ENCODE results near the gene S100A2.
"Not testable (repeated sequence)": the region's sequence is repeated elsewhere in the genome, so short reads cannot be mapped to it uniquely, and the experiment has no call there.

The S100A2 gene

DNA sequence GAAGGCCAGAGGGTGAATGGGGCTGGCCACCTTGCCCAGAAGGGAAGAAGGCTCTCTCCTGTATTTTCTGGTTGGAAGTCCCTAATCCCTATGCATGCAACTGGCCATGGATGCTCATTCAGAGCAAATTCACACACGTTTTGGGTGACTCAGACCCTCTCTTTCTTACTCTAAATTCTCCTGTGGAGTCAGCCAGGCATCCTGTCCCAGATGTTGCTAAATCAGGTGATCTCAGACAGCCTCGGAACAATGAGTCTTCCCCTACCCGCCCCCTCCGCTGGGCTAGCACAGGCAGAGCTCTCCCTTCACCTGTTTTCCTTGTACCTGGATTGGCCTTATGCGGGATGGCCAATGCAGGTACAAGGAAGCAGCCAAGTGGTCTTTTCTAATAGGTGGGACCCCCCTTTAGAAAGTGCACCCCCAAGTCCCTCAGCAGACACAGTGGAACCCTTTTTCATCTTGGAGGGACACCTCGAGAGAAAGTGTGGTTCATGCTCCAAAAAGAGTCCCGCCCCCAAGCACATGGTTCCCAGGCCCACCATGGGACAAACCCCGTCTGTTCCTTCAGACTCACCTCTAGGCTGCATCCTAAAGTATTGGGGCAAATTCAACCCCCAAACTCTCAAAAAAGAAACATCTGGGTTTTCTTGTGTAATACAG is 38.5 kb downstream of the S100A2 start:
- no peak overlapping the region for H2AFZ ChIP-seq (ENCODE audit: low read length, unreplicated experiment)

DNA sequence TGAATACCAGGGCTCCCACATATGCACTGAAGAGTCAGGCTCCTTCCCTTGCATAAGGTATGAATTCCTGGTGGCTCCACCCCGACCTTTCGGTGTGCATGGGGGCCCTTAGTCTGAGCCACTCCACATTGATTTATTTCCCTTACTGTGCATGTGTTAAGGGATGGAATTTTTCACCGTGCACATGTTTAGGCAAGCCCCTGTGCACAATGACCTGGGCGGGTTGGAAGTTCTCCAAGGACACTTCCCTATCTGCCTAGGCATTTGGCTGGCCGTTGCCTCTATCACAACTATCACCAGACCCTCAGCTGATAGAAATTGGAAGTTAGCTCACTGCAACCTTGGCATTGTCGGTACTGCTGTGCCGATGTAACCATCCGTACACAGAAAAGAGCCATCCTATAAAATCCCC is 39.5 kb downstream of the S100A2 start:
- Histone ChIP-seq H3K79me2 (ENCODE audit: control insufficient read depth, insufficient read depth, low read length, unreplicated experiment) (no peaks in the 10 kb centered on the region), H3K36me3 (ENCODE audit: insufficient read depth, low read length) (no peaks in the 10 kb centered on the region), H3K4me3 (ENCODE audit: low read depth, low read length) (no peak overlapping the region), H3K27ac (ENCODE audit: low read depth, low read length) (no peak overlapping the region), H3K4me1 (ENCODE audit: control insufficient read depth, insufficient read depth, low read length, unreplicated experiment) (peaks cover 4% of the 10 kb centered on the region), H3K27me3 (ENCODE audit: insufficient read depth, low read length) (no peaks in the 10 kb centered on the region), H2AFZ (ENCODE audit: low read length, unreplicated experiment) (no peak overlapping the region)

More for the DNA sequence above, 38.5 kb downstream of the S100A2 start:
- Histone ChIP-seq H3K79me2 (ENCODE audit: control insufficient read depth, insufficient read depth, low read length, unreplicated experiment) (no peaks in the 10 kb centered on the region), H3K27ac (ENCODE audit: low read depth, low read length) (no peak overlapping the region), H3K4me3 (ENCODE audit: low read depth, low read length) (no peak overlapping the region), H3K27me3 (ENCODE audit: insufficient read depth, low read length) (no peaks in the 10 kb centered on the region), H3K36me3 (ENCODE audit: insufficient read depth, low read length) (no peaks in the 10 kb centered on the region), H3K4me1 (ENCODE audit: control insufficient read depth, insufficient read depth, low read length, unreplicated experiment) (peaks cover 8% of the 10 kb centered on the region)

DNA sequence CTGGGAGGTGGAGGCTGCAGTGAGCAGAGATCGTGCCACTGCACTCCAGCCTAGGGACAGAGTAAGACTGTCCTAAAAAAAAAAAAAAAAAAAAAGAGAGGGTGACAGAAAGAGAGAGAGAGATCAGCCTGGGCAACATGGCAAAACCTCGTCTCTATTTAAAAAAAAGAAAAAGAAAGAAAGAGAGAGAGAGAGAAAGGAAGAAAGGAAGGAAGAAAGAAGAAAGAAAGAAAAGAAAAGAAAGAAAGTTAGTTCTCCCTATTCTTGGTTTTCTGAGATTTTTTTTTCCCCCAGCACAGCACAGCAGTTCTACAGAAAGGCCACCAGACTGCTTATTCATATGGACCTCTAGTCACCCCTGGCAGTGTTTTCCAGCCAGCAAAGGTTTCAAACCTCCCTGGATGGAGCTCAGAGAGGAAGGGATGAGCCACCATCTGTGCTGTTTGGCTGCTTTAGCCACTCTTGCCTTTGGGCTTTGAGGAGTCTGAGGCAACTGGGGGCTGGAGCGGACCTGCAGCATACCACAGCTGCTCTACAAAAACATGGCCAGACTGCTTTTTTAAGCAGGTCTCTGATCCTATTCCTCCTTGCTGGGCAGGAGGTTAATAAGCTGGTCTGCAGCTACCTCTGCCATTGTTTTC is 40.4 kb downstream of the S100A2 start:
- Histone ChIP-seq H3K4me1 (ENCODE audit: control insufficient read depth, insufficient read depth, low read length, unreplicated experiment) (no peaks in the 10 kb centered on the region), H3K79me2 (ENCODE audit: control insufficient read depth, insufficient read depth, low read length, unreplicated experiment) (no peaks in the 10 kb centered on the region), H3K27me3 (ENCODE audit: insufficient read depth, low read length) (no peaks in the 10 kb centered on the region), H3K27ac (ENCODE audit: low read depth, low read length) (no peak overlapping the region), H3K36me3 (ENCODE audit: insufficient read depth, low read length) (no peaks in the 10 kb centered on the region), H2AFZ (ENCODE audit: low read length, unreplicated experiment) (no peak overlapping the region), H3K4me3 (ENCODE audit: low read depth, low read length) (no peak overlapping the region)

DNA sequence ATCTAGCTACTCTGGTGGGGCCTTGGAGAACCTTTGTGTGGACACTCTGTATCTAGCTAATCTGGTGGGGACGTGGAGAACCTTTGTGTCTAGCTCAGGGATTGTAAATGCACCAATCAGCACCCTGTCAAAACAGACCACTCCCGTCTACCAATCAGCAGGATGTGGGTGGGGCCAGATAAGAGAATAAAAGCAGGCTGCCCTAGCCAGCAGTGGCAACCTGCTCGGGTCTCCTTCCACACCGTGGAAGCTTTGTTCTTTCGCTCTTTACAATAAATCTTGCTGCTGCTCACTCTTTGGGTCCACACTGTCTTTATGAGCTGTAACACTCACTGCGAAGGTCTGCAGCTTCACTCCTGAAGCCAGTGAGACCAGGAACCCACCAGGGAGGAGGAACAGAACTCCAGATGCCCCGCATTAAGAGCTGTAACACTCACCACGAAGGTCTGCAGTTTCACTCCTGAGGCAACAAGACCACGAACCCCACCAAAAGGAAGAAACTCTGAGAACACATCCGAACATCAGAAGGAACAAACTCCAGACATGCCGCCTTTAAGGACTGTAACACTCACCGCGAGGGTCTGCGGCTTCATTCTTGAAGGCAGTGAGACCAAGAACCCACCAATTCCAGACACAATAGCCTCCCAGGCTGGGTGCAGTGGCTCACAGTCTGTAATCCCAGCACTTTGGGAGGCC is 43.1 kb downstream of the S100A2 start:
- not testable (repeated sequence) for H3K4me1 ChIP-seq (ENCODE audit: control insufficient read depth, insufficient read depth, low read length, unreplicated experiment); H3K79me2 ChIP-seq (ENCODE audit: control insufficient read depth, insufficient read depth, low read length, unreplicated experiment); H3K4me3 ChIP-seq (ENCODE audit: low read depth, low read length); H2AFZ ChIP-seq (ENCODE audit: low read length, unreplicated experiment); H3K27me3 ChIP-seq (ENCODE audit: insufficient read depth, low read length); H3K36me3 ChIP-seq (ENCODE audit: insufficient read depth, low read length); H3K27ac ChIP-seq (ENCODE audit: low read depth, low read length)

DNA sequence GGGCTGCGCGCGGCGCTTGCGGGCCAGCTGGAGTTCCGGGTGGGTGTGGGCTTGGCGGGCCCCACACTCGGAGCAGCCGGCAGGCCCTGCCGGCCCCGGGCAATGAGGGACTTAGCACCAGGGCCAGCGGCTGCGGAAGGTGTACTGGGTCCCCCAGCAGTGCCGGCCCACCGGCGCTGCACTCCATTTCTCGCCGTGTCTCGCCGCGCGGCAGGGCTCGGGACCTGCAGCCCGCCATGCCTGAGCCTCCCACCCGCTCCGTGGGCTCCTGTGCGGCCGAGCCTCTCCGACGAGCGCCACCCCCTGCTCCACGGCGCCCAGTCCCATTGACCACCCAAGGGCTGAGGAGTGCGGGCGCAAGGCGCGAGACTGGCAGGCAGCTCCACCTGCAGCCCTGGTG is 43.8 kb downstream of the S100A2 start:
- not testable (repeated sequence) for H3K4me1 ChIP-seq (ENCODE audit: control insufficient read depth, insufficient read depth, low read length, unreplicated experiment); H3K27me3 ChIP-seq (ENCODE audit: insufficient read depth, low read length); H3K79me2 ChIP-seq (ENCODE audit: control insufficient read depth, insufficient read depth, low read length, unreplicated experiment); H3K36me3 ChIP-seq (ENCODE audit: insufficient read depth, low read length); H2AFZ ChIP-seq (ENCODE audit: low read length, unreplicated experiment); H3K4me3 ChIP-seq (ENCODE audit: low read depth, low read length); H3K27ac ChIP-seq (ENCODE audit: low read depth, low read length)

DNA sequence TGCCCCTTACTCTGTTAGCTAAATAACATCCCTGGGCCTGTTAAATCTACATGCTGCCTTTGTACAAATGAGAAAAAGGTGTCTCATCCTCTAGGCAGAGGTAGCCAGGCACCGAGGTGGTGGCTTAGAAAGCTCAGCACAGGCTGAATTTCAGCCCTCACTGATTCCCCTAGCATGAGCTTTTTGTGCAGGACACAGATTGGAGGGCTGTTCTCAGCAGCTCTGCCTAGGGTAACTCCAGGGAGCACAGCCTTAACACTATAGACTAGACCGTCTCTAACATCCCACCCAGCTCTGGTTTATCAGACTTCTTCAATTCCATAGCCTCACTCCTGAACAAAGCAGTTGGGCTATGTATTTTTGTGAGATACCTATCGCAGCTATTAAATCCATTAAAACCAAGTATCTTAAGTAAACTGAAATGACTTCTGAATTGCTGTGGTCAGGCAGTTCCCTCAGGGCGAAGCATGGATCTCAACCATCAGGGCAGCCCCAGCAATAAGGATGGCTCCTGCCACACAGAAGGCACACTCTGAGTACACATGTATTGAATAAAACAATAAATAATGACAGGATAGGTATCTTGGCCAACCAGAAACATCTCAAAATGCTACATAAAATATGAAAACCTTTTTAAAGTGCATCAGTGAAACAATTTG is 44.7 kb downstream of the S100A2 start:
- no peak overlapping the region for H3K27ac ChIP-seq (ENCODE audit: low read depth, low read length)
- H2AFZ ChIP-seq (ENCODE audit: low read length, unreplicated experiment): no peak overlapping the region
- no peaks in the 10 kb centered on the region for H3K4me1 ChIP-seq (ENCODE audit: control insufficient read depth, insufficient read depth, low read length, unreplicated experiment)

DNA sequence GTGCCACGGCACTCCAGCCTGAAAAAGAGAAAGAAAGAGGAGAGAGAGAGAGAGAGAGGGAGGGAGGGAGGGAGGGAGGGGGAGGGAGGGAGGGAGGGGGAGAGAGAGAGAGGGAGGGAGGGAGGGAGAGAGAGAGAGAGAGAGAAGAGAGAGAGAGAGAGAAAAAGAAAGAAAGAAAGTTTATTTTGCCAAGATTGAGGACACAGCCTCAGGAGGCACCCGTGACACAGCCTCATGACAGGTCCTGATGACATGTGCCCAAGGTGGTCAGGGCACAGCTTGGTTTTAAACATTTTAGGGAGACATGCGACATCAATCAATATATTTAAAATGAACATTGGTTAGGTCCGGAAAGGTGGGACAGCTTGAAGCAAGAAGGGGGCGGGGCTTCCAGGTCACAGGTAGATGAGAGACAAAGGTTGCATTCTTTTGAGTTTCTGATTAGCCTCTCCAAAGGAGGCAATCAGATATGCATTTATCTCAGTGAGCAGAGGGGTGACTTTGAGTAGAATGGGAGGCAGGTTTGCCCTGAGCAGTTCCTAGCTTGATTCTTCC is 45.4 kb downstream of the S100A2 start:
- not testable (repeated sequence) for H3K27me3 ChIP-seq (ENCODE audit: insufficient read depth, low read length); H3K36me3 ChIP-seq (ENCODE audit: insufficient read depth, low read length); H3K4me3 ChIP-seq (ENCODE audit: low read depth, low read length); H3K79me2 ChIP-seq (ENCODE audit: control insufficient read depth, insufficient read depth, low read length, unreplicated experiment); H2AFZ ChIP-seq (ENCODE audit: low read length, unreplicated experiment); H3K4me1 ChIP-seq (ENCODE audit: control insufficient read depth, insufficient read depth, low read length, unreplicated experiment); H3K27ac ChIP-seq (ENCODE audit: low read depth, low read length)

More for the DNA sequence above, 44.7 kb downstream of the S100A2 start:
- H3K4me3 ChIP-seq (ENCODE audit: low read depth, low read length): no peak overlapping the region
- no peaks in the 10 kb centered on the region for H3K79me2 ChIP-seq (ENCODE audit: control insufficient read depth, insufficient read depth, low read length, unreplicated experiment)
- H3K36me3 ChIP-seq (ENCODE audit: insufficient read depth, low read length): no peaks in the 10 kb centered on the region
- no peaks in the 10 kb centered on the region for H3K27me3 ChIP-seq (ENCODE audit: insufficient read depth, low read length)

DNA sequence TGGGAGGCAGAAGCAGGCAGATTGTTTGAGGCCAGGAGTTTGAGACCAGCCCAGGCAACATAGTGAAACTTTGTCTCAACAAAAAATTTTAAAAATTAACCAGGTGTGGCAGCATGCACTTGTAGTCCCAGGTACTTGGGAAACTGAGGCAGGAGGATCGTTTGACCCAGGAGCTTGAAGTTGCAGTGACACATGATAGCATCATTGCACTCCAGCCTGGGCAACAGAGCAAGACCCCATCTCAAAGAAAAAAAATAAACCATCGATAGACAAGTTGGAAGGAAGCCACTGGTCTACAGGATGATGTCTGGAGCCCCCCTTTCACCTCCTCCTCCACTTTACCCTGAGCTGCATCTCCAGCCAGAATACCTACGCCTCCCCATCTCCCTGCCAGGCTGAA is 46.4 kb downstream of the S100A2 start:
- no peak overlapping the region for H3K4me3 ChIP-seq (ENCODE audit: low read depth, low read length)
- no peaks in the 10 kb centered on the region for H3K79me2 ChIP-seq (ENCODE audit: control insufficient read depth, insufficient read depth, low read length, unreplicated experiment)
- no peaks in the 10 kb centered on the region for H3K27me3 ChIP-seq (ENCODE audit: insufficient read depth, low read length)
- H3K27ac ChIP-seq (ENCODE audit: low read depth, low read length): no peak overlapping the region
- H3K4me1 ChIP-seq (ENCODE audit: control insufficient read depth, insufficient read depth, low read length, unreplicated experiment): no peaks in the 10 kb centered on the region
- no peaks in the 10 kb centered on the region for H3K36me3 ChIP-seq (ENCODE audit: insufficient read depth, low read length)
- no peak overlapping the region for H2AFZ ChIP-seq (ENCODE audit: low read length, unreplicated experiment)

DNA sequence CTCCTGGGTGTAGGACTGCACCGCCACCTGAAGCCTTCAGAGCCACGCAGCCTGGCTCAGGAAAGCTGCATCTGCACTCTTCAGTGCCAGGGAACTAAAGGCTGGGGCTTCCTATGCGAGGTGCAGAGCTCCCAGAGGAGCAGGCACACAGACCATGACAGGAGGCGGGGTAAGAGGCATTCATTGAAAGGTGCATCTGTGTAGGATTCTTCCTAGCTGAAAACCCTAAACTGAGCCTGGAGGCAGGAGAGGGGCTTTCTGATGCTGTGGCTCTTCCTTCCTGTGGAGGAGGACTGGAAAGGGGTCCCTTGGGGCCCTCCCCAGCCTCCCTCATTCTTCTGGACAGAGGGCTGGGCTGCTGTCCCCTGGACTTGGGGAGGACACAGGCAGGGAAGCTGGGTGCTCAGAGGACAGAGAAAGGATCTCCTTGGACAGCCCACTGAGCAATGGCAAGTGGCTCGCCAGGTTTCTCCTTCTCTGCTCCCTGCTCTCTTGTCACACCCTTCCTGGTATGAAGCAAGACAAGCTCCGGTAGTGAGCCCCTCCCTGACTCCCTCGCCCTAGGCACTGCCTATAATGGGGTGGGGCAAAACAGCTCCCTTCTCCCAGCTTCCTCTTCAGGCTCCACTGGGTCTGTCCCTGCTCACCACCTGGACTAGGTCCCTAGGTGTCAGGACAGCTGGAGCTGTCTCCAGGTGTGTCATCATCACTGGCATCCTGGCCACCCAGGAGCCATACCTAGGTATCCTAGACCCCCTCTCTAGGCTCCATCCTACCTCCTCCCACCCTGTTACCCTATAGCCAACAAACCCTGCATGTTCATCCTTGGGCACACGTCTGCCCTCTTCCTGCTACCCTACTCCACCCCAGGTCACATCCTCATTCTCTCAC is 49.9 kb downstream of the S100A2 start:
- Histone ChIP-seq H2AFZ (ENCODE audit: low read length, unreplicated experiment) (no peak overlapping the region), H3K4me3 (ENCODE audit: low read depth, low read length) (no peak overlapping the region), H3K27me3 (ENCODE audit: insufficient read depth, low read length) (no peaks in the 10 kb centered on the region), H3K36me3 (ENCODE audit: insufficient read depth, low read length) (no peaks in the 10 kb centered on the region), H3K4me1 (ENCODE audit: control insufficient read depth, insufficient read depth, low read length, unreplicated experiment) (no peaks in the 10 kb centered on the region), H3K79me2 (ENCODE audit: control insufficient read depth, insufficient read depth, low read length, unreplicated experiment) (no peaks in the 10 kb centered on the region), H3K27ac (ENCODE audit: low read depth, low read length) (no peak overlapping the region)

DNA sequence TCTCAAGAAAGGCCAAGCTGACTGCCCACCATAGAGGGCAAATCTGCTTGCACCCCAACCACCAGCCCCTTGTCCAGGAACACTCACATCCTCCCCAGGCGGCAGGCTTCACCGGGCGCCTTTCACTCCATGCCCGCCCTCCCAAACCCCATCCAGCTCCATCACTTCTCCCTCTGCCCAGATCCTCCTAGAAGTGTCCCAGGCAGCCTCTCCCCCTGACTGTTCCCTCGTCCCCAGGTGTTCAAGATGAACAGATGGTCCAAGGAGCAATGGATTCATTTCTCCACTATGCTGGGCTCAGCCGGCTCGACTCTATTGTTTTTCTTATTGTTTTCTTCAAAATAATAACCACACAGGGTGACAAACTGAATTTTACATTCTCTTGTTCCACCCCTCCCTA is 52.0 kb downstream of the S100A2 start:
- Histone ChIP-seq H3K27me3 (ENCODE audit: insufficient read depth, low read length) (no peaks in the 10 kb centered on the region), H3K4me1 (ENCODE audit: control insufficient read depth, insufficient read depth, low read length, unreplicated experiment) (no peaks in the 10 kb centered on the region), H3K27ac (ENCODE audit: low read depth, low read length) (no peak overlapping the region), H2AFZ (ENCODE audit: low read length, unreplicated experiment) (no peak overlapping the region), H3K4me3 (ENCODE audit: low read depth, low read length) (no peak overlapping the region), H3K79me2 (ENCODE audit: control insufficient read depth, insufficient read depth, low read length, unreplicated experiment) (no peaks in the 10 kb centered on the region), H3K36me3 (ENCODE audit: insufficient read depth, low read length) (no peaks in the 10 kb centered on the region)

Data from ACC112 (cell line).